HepG2 (cell line): ENCODE results near the gene KRTAP3-3.

ENCODE experiments used
- BCL3 ChIP-seq: sonication (generic); formaldehyde crosslinking; IDR thresholded peaks from 2 replicates; pipeline ENCODE4 v1.5.1; 2020; ENCODE audit warnings: mild to moderate bottlenecking, missing genetic modification reagents, moderate library complexity
- SRF ChIP-seq: IDR thresholded peaks from 2 replicates; pipeline ENCODE4 v1.6.1; 2011; ENCODE audit warnings: mild to moderate bottlenecking, low read depth, low read length, moderate library complexity
- ZFP82 ChIP-seq: sonication (generic); formaldehyde crosslinking; IDR thresholded peaks from 2 replicates; pipeline ENCODE4 v1.5.1; 2020; ENCODE audit warnings: mild to moderate bottlenecking, missing genetic modification reagents, borderline replicate concordance
- ZNF530 ChIP-seq: sonication (generic); formaldehyde crosslinking; IDR thresholded peaks from 2 replicates; pipeline ENCODE4 v1.5.0; 2020; ENCODE audit warnings: low read depth, mild to moderate bottlenecking, missing genetic modification reagents

GRCh38 chr17:40996829-40997228 is 2.9 kb upstream of the KRTAP3-3 start:
- TF ChIP-seq BCL3 (CRISPR knock-in tag) = no peak
- no peak for TF ChIP-seq SRF
- no peak for TF ChIP-seq ZNF530 (CRISPR knock-in tag)
- no peak for TF ChIP-seq ZFP82 (CRISPR knock-in tag)
